Activated T-helper 1 cell treated with anti-CD3 and anti-CD28 coated beads, Interleukin-12 subunit alpha, Interleukin-12 subunit beta, Interleukin-2, Interleukin-4 antibody, amounts not matched to agents 30 ng/mL and 10 ng/mL and 1 ng/mL, durations not matched to agents 14 hours and 24 hours and 36 hours (primary cell): ENCODE results near the gene ELOVL6. TPM values are rescaled to one million over a fixed set of nuclear protein-coding genes. Genes with fewer than 3 reads are reported as not detected.
A peak's percentile ranks its signal among the peaks of the same experiment; 100 is the strongest.
"Not testable (repeated sequence)": the region's sequence is repeated elsewhere in the genome, so short reads cannot be mapped to it uniquely, and the experiment has no call there.

Experiments used
- DNase-seq: peaks from one replicate; pipeline ENCODE4 v3.0.0; 2021; ENCODE audit warnings: low spot score
- H3K27ac Mint-ChIP-seq: one replicate; pipeline ENCODE4 v1.8.0; 2021; ENCODE audit warnings: mild to moderate bottlenecking, mixed read lengths
- H3K27me3 Mint-ChIP-seq: one replicate; pipeline ENCODE4 v1.8.0; 2022; ENCODE audit warnings: mild to moderate bottlenecking, moderate library complexity, mixed read lengths; ENCODE audit not compliant: insufficient read depth
- H3K36me3 Mint-ChIP-seq: one replicate; pipeline ENCODE4 v1.8.0; 2021; ENCODE audit warnings: low read depth, mixed read lengths
- H3K4me1 Mint-ChIP-seq: one replicate; pipeline ENCODE4 v1.8.0; 2021; ENCODE audit warnings: low read depth, mixed read lengths
- H3K4me3 Mint-ChIP-seq: one replicate; pipeline ENCODE4 v1.8.0; 2021; ENCODE audit warnings: mild to moderate bottlenecking, moderate library complexity, mixed read lengths
- H3K9me3 Mint-ChIP-seq: one replicate; pipeline ENCODE4 v1.8.0; 2021; ENCODE audit warnings: mixed read lengths
- intact Hi-C: fragments of 100-400 bp; cut with micrococcal nuclease; formaldehyde crosslinking; loops from one replicate; pipeline ENCODE4 v1.15.1; 2024
- total RNA-seq: library from RNA; stranded (reverse); gene quantifications from 2 replicates; pipeline ENCODE4 v1.2.3, GENCODE V29; 2022

The ELOVL6 gene
- total RNA-seq, 1 donor from 2014 or later: 19.1 TPM

GRCh38 chr4:110165382-110166286, 32.8 kb downstream of the ELOVL6 start:
- peaks cover 26% of the 10 kb centered on the region for H3K36me3 Mint-ChIP-seq
- H3K9me3 Mint-ChIP-seq: no peaks in the 10 kb centered on the region
- H3K4me3 Mint-ChIP-seq: peak overlapping the region; percentile 50
- no peaks in the 10 kb centered on the region for H3K27me3 Mint-ChIP-seq
- intact Hi-C loops: loop anchor here (1.0 to 5.0 kb wide), 5 partner anchors 28 to 538 kb away; no protein-coding TSS in a partner anchor
- DNase-seq: peak; percentile 57
- peaks cover 28% of the 10 kb centered on the region for H3K4me1 Mint-ChIP-seq
- H3K27ac Mint-ChIP-seq: peak overlapping the region; percentile 99

GRCh38 chr4:110164856-110165255, 33.6 kb downstream of the ELOVL6 start:
- peak overlapping the region; percentile 99 for H3K27ac Mint-ChIP-seq
- H3K4me1 Mint-ChIP-seq: peaks cover 32% of the 10 kb centered on the region
- DNase-seq: no peak
- no peaks in the 10 kb centered on the region for H3K27me3 Mint-ChIP-seq
- H3K4me3 Mint-ChIP-seq: peak overlapping the region; percentile 50
- H3K9me3 Mint-ChIP-seq: no peaks in the 10 kb centered on the region
- H3K36me3 Mint-ChIP-seq: peaks cover 26% of the 10 kb centered on the region
- intact Hi-C loops: loop anchor here (1.0 to 5.0 kb wide), 5 partner anchors 28 to 538 kb away; no protein-coding TSS in a partner anchor

- peaks cover 28% of the 10 kb centered on the region for H3K36me3 Mint-ChIP-seq
- H3K4me1 Mint-ChIP-seq: peaks cover 32% of the 10 kb centered on the region
- H3K27ac Mint-ChIP-seq: peak overlapping the region; percentile 37
- H3K4me3 Mint-ChIP-seq: no peak overlapping the region
- H3K9me3 Mint-ChIP-seq: no peaks in the 10 kb centered on the region
- no peaks in the 10 kb centered on the region for H3K27me3 Mint-ChIP-seq
- DNase-seq: no peak
- intact Hi-C loops: no loop called here
These were observed 34.2 kb downstream of the ELOVL6 start for GRCh38 chr4:110164251-110164650.

GRCh38 chr4:110163327-110164069, 34.9 kb downstream of the ELOVL6 start:
- H3K27ac Mint-ChIP-seq: no peak overlapping the region
- H3K4me3 Mint-ChIP-seq: no peak overlapping the region
- DNase-seq: no peak
- peaks cover 32% of the 10 kb centered on the region for H3K4me1 Mint-ChIP-seq
- intact Hi-C loops: no loop called here
- peaks cover 28% of the 10 kb centered on the region for H3K36me3 Mint-ChIP-seq
- H3K27me3 Mint-ChIP-seq: no peaks in the 10 kb centered on the region
- H3K9me3 Mint-ChIP-seq: no peaks in the 10 kb centered on the region

- intact Hi-C loops: no loop called here
These were observed 37.8 kb downstream of the ELOVL6 start for GRCh38 chr4:110160618-110161017.

GRCh38 chr4:110159541-110159940, 38.9 kb downstream of the ELOVL6 start:
- no peak overlapping the region for H3K4me3 Mint-ChIP-seq
- H3K36me3 Mint-ChIP-seq: peaks cover 34% of the 10 kb centered on the region
- intact Hi-C loops: no loop called here
- peaks cover 25% of the 10 kb centered on the region for H3K4me1 Mint-ChIP-seq
- DNase-seq: no peak
- no peaks in the 10 kb centered on the region for H3K27me3 Mint-ChIP-seq
- no peak overlapping the region for H3K27ac Mint-ChIP-seq
- no peaks in the 10 kb centered on the region for H3K9me3 Mint-ChIP-seq

More at GRCh38 chr4:110160618-110161017, 37.8 kb downstream of the ELOVL6 start:
- Mint-ChIP-seq H3K27ac (no peak overlapping the region), H3K9me3 (no peaks in the 10 kb centered on the region), H3K27me3 (no peaks in the 10 kb centered on the region), H3K4me1 (peaks cover 32% of the 10 kb centered on the region), H3K4me3 (no peak overlapping the region), H3K36me3 (peaks cover 34% of the 10 kb centered on the region)
- DNase-seq: no peak

GRCh38 chr4:110157580-110157979, 40.8 kb downstream of the ELOVL6 start:
- Mint-ChIP-seq H3K27me3 (no peaks in the 10 kb centered on the region), H3K9me3 (no peaks in the 10 kb centered on the region)
- intact Hi-C loops: no loop called here

GRCh38 chr4:110157166-110157565, 41.2 kb downstream of the ELOVL6 start:
- peaks cover 19% of the 10 kb centered on the region for H3K36me3 Mint-ChIP-seq
- DNase-seq, H3K27ac Mint-ChIP-seq, H3K4me3 Mint-ChIP-seq, H3K27me3 Mint-ChIP-seq, H3K9me3 Mint-ChIP-seq, intact Hi-C loops: not testable (repeated sequence)
- H3K4me1 Mint-ChIP-seq: peaks cover 13% of the 10 kb centered on the region

More at GRCh38 chr4:110157580-110157979, 40.8 kb downstream of the ELOVL6 start:
- Mint-ChIP-seq H3K4me1 (peaks cover 13% of the 10 kb centered on the region), H3K4me3 (no peak overlapping the region), H3K27ac (no peak overlapping the region), H3K36me3 (peaks cover 22% of the 10 kb centered on the region)
- DNase-seq: no peak

GRCh38 chr4:110156442-110156841, 42.0 kb downstream of the ELOVL6 start:
- DNase-seq: no peak
- peaks cover 13% of the 10 kb centered on the region for H3K4me1 Mint-ChIP-seq
- peaks cover 14% of the 10 kb centered on the region for H3K36me3 Mint-ChIP-seq
- H3K9me3 Mint-ChIP-seq: no peaks in the 10 kb centered on the region
- no peak overlapping the region for H3K27ac Mint-ChIP-seq
- H3K27me3 Mint-ChIP-seq: no peaks in the 10 kb centered on the region
- H3K4me3 Mint-ChIP-seq: no peak overlapping the region
- intact Hi-C loops: no loop called here

GRCh38 chr4:110155654-110156053, 42.8 kb downstream of the ELOVL6 start:
- intact Hi-C loops: loop anchor here (2.0 kb wide), 1 partner anchor 45 kb away; no protein-coding TSS in a partner anchor
- peaks cover 14% of the 10 kb centered on the region for H3K36me3 Mint-ChIP-seq
- H3K27me3 Mint-ChIP-seq: no peaks in the 10 kb centered on the region

GRCh38 chr4:110154582-110154981, 43.8 kb downstream of the ELOVL6 start:
- no peak for DNase-seq
- H3K9me3 Mint-ChIP-seq: no peaks in the 10 kb centered on the region
- no peak overlapping the region for H3K4me3 Mint-ChIP-seq
- H3K4me1 Mint-ChIP-seq: peaks cover 9% of the 10 kb centered on the region
- no peak overlapping the region for H3K27ac Mint-ChIP-seq
- no peaks in the 10 kb centered on the region for H3K27me3 Mint-ChIP-seq
- intact Hi-C loops: loop anchor here (2.0 kb wide), 1 partner anchor 44 kb away; no protein-coding TSS in a partner anchor
- H3K36me3 Mint-ChIP-seq: peaks cover 10% of the 10 kb centered on the region

More at GRCh38 chr4:110155654-110156053, 42.8 kb downstream of the ELOVL6 start:
- Mint-ChIP-seq H3K27ac (no peak overlapping the region), H3K4me3 (no peak overlapping the region), H3K4me1 (peaks cover 13% of the 10 kb centered on the region), H3K9me3 (no peaks in the 10 kb centered on the region)
- DNase-seq: no peak

GRCh38 chr4:110152386-110152785, 46.0 kb downstream of the ELOVL6 start:
- H3K4me3 Mint-ChIP-seq: no peak overlapping the region
- peaks cover 13% of the 10 kb centered on the region for H3K36me3 Mint-ChIP-seq
- intact Hi-C loops: no loop called here
- DNase-seq: no peak
- peaks cover 4% of the 10 kb centered on the region for H3K4me1 Mint-ChIP-seq
- H3K9me3 Mint-ChIP-seq: no peaks in the 10 kb centered on the region
- no peak overlapping the region for H3K27ac Mint-ChIP-seq
- H3K27me3 Mint-ChIP-seq: no peaks in the 10 kb centered on the region
